ENCODE results near the gene ZPBP2.

DNA sequence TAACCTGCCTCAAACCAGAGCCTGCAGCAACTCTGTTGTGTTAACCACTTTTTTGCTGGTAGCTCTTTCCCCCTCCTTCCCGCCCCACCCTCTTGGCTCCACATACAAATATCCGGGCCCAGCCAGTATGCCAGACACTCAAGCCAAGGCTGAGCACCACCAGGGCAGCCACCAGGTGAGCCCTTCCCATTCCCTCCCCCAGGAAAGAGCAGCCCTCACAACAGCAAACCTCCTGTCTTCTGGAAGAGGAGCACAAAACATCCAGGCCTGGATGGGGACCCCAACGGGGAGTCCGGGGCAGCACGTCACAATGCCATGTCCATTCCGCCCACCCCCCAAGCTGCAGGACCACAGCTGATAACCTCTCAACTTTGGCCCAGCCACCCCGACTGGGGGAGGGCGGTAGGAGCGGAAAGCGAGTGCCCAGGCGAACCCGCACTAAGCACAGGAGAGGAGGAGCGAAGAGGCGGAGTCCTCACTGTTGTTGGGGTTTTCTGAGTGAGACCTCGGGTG is 58.6 kb downstream of the ZPBP2 start:
- TF ChIP-seq CTCF (conservative IDR thresholded peaks at IDR 0.05 in 1 of 2, IDR thresholded peaks at IDR 0.05 in 1 of 2; ENCODE audit: low read depth in 1 of 2, low read length in 2 of 2) (no peak), EZH2 (IDR thresholded peaks at IDR 0.05; ENCODE audit: low read length, missing control alignments) (no peak)

Measured in fibroblast of lung (primary cell).